HG03575 (cell line): ENCODE results near the gene NFYB.
"Not testable (repeated sequence)": the region's sequence is repeated elsewhere in the genome, so short reads cannot be mapped to it uniquely, and the experiment has no call there.

ENCODE experiments used
- ATAC-seq: cut with Tn5 transposase; IDR thresholded peaks from one replicate; pipeline ENCODE4 v1.9.1; 2021; ENCODE audit not compliant: unreplicated experiment, insufficient number of reproducible peaks, low FRiP score; ENCODE audit errors: extremely low read depth

Gene NFYB

DNA sequence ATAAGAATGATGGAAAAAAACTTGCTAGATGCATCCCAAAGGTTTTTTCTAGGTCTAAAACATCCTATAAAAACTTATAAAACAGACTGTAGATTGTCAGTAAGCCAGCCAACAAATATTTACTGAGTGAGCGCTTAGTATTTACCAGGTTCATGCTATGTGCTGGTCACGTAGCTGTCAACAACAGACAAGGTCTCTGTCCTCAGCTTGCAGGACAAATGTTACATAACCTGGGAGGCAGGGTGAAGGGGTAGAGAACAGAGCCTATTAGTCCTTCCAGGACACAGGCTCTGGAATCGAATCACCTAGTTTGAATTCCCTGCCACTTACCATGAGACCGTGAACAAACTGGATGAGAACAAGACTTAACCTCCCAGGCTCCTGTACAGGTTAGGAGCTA lies 6.4 kb downstream of the NFYB start:
- no peak for ATAC-seq

DNA sequence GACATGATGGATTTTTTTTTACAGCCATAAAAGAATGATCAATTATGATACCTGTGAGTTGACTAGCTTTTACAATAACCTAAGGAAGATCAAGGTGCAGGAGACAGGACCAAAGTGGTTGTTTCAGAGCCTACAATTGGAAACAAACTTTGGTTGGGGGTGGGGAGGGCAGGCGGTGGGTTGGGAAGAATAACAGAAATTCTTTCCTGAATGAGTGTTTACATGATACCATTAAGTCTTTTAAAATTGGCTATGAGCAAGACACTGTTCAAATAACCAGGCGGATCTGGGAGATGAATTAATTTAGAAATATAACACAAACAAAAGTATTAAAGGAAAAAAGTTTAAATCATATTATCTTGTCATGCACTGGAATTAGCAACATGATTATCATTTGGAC lies 7.2 kb downstream of the NFYB start:
- ATAC-seq: no peak

DNA sequence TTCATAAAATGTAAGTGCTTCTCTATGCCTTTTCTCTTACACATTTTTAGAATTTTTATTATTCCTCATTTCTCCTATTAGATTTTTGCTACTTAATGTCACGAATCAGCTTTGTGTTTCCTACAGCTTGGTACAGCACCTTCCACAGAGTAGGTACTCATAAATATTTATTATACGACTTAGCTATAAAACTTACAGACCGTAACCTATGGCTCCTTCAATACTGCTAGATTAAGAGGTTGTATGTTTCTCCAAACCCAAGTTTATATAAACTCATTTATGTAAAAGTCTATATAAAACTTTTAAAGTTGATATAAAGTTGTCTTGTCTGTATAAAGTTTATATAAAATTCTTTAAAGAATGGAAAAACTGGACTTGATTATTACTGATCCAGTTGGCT lies 11.5 kb downstream of the NFYB start:
- no peak for ATAC-seq

DNA sequence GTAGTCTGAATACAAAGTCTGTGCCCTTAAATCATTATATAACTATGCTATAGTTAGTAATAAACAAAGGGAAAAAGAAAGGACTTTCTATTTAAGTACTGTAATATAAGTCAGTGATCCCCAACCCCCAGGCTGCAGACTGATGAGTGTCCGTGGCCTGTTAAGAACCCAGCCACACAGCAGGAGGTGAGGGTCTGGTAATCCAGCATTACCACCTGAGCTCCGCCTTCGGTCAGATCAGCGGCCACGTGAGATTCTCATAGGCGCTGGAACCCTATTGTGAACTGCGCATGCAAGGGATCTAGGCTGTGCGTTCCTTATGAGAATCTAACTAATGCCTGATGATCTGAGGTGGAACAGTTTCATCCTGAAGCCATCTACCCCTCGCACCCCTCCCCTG lies 15.7 kb downstream of the NFYB start:
- ATAC-seq: no peak

DNA sequence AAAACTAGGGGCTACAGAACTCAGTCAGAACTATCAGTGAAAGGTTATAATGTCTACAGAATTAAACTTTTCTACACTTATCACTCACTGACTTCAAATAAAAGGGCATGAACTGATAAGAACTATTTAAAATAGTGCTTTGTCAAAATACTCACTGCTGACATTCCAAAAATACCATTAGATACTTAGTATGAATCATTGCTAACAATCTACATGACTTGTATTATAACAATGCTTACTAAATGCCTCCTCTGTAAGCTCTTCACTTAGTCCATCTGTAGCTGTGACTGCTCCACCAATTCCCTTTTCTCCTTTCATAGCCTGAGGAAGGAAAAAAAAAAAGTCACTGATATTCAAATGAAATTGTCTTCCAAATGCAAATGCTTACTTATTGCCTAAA lies 17.0 kb downstream of the NFYB start:
- ATAC-seq: no peak

DNA sequence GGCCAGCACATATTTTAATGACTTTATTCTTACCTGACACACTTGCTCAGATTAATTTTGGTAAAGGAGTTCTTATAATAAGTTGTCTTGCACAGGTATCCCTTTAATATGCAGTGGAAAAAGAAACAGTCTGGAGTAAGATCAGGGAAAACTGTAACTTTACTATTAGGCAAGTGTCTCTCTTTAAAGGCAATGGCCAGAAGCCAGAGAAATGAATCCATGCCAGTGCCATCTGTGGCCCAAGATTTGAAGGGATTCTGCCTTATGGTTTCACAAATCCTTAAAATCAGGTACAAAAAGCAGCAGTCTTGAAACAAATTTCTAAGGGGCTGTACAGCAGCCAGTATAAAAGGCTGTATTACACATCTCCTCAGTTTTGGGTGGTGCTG lies 22.4 kb downstream of the NFYB start:
- ATAC-seq: no peak

DNA sequence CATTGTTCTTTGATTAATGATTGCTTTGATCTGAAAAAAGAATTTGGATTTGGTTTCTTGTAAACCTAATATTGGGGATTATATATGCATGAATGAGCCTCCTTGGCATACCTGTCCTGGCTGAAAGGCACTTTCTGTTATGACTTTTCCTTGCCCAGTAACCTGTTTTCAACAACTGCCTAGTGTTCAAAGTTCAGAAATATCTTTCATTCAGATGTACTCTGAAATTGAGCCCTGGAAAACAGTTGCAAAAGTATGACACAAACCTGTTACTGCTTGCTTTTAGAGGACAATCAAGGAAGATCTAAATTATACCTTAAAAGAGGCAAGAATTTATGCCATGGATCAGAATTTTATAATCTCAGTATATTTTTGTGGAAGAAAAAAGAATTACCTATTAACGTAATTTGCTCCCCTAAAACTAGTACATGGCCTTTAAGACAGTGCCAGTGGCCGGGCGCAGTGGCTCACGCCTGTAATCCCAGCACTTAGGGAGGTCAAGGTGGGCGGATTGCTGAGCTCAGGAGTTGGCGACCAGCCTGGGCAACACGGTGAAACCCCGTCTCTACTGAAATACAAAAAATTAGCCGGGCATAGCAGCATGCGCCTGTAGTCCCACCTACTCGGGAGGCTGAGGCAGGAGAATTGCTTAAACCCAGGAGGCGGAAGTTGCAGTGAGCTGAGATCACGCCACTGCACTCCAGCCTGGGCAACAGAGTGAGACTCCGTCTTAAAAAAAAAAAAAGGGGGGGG lies 23.0 kb downstream of the NFYB start:
- not testable (repeated sequence) for ATAC-seq

DNA sequence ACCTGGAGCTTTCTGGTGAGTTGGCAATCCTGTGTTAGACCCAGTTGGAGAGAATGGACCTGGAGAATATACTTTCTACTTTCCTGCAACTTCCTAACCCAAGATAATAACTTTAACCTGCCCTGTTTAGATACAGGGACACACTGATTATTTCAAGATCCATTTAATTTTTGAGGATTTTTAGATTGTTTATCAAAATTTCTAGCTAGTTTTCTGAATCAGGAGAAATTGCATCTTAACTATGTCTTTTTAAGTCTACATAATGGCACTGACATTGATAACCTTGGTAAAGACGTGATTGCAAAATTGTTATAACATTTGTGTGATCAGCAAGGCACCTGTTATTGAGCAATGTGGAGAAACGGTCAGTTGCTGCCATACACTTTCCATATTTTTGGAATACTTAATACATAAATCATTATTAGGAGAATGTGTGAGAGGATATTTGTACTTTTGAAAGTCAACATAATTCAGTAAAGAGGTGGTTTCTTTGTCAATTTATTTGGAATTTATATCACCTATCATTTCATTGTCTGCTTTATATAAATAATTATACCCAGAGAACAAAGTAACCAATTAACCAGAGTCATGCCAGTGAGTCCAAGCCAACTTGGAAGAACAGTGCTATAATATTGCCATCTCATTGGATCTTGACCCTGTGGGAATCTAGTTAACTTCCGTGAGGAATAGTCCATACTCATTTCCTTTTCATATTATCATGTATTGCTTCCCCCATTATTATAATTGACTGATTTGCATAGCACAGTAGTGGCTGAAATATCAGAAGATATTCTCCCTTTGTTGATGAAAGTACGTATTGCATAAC lies 28.4 kb downstream of the NFYB start:
- ATAC-seq: no peak

DNA sequence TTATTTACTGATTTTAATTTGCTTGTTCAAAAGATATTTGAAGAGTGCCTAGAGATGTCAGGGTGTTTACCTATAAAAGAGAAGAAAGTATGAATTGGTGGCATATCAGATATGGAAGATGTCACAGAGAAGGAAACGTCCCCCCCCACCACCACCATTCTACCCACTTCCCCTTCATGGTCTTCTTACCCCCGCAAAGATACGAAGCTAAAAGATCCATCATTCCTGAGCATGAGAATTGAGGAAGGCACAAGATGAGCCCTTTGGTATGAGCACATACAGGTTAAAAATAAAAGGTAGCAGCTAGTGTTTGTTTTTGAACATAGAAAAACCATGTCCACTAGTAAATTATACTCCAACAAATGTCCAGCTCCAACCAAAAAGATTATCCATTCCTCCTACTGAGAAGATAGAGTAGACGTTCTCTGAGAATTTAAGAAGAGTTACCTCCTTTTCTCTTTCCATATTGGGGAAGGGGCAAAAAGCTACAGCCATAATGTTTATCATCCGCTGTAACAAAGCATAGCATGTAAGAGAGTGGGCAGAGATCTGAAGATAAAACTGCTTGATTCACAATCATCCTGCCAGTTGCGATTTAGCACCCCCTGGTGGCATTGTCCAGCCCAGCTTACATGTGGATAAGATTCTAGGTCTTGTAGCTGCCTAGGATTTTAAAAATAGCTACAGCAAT lies 29.1 kb downstream of the NFYB start:
- ATAC-seq: no peak

DNA sequence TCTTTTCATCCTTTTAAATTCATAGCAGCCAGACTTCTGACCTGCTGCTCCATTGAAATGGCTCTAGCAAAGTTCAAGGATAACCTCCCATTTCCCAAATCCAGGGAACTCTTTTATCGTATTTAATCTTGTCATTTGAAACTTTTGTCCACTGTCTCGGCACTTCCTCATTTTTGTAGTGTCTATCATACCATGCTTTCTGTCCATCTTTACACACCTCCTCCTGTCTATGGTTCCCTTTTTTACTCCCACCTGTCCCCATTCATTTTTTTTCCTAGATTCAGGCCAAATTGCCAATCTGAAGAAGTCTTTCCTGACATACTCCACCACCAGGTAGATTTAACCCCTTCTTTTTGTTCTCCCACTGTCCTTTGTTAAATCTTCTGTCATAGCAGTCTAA lies 31.0 kb downstream of the NFYB start:
- no peak for ATAC-seq

DNA sequence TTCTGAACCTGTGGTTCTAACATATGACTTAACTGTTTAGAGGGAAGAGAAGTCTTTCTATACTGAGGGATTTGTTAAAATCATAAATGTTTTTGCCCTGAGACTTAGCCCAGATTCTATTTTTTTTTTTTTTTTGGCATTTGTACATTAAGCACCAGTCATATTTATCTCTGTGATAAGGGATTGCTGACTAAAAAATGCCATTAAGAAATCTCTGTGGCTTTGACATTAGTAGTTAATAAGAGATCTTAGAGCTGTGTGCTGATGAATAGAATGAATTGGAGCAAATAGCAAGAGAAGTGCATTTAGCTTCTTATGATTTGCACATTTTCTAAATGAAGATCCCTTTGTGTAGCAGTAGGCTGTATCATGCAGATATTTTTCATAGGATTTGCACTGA lies 32.5 kb downstream of the NFYB start:
- no peak for ATAC-seq

DNA sequence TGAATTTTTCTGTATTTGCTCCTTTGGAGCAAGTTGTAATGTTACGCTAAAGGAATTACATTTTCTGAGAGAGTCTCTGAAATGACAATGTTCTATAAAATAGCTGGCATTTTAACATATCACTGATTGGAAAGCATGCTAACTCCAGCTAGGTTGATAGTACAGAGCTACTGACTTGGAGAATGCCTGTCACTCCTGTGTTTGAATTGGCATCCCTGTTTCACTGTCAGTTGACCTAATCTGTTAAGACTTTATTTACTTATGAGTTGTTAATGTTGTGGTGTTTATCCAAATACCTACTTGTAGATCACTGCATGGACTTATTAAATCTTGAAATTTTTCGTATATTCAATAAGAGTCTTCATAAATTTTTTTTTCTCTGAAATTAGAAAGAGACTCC lies 40.1 kb downstream of the NFYB start:
- no peak for ATAC-seq

DNA sequence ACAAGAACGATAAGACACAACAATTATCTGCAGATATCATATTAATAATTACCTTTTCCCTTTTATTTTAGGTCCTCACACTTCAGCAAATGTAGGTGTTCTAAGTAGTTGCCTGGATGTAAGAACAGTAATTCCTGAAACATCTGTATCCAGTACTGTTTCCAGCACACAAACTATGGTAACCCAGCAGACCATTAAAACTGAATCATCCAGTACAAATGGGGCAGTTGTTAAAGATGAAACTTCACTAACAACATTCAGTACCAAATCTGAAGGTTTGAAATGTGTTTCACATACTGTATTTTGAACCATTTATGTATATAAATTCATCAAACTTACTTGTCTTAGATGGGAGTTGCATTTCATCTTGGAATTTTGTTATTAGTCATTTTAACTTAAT lies 42.7 kb downstream of the NFYB start:
- no peak for ATAC-seq

DNA sequence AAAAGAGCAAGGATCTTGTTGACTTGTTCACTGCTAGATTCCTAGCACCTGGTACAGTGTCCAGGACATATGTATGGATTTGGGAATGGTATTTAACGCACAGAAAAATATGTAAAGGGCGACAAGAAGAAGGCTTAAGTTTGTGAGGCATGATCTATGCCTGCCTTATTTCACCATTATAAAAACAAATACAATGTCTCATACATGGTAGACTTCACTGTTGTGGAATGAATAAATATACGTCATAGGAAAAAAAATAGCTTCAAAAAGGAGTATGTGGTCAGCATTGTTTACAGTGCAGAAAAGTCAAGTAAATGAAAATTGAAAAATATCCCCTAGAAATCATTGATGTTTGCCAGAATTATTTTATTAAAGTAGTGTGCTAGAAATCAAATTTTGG lies 43.7 kb downstream of the NFYB start:
- ATAC-seq: no peak

DNA sequence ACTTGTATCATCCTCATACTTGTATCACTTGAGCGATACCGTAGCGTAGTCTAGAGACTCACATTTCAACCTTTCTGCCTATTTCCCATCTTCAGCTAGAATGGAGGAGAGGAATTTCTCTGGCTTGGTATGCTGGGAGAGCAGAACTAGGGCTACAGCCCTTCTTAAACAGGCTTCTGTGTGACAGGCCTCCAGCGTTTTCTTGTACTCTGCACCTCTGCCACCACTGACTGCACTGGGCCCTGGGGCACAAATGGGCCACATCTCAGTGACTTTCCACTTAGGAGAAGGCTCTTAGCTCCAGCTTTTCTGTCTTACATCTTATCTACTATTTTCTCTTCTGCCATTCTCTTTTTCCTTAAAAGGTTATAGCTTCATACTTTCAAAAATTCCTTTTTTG lies 46.9 kb downstream of the NFYB start:
- no peak for ATAC-seq

DNA sequence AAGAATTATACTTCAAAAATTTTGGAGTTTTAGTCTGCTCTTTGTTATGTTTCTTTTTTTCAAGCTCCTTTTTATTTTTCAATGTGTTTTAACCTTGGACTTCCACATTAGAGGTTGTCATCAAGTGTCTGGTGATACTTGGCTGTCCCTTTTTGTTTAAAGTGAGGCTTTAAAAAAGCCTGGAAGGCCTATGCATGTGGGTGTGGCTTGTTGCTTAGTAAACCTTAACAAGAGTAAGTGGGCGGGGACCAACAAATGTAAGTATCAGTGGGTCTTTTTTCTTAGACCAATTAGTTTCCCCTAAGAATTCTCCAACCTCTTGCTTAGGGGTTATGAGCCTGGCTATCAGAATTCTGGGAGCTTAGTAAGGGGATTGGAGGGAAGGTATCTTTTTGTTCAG lies 47.3 kb downstream of the NFYB start:
- no peak for ATAC-seq

DNA sequence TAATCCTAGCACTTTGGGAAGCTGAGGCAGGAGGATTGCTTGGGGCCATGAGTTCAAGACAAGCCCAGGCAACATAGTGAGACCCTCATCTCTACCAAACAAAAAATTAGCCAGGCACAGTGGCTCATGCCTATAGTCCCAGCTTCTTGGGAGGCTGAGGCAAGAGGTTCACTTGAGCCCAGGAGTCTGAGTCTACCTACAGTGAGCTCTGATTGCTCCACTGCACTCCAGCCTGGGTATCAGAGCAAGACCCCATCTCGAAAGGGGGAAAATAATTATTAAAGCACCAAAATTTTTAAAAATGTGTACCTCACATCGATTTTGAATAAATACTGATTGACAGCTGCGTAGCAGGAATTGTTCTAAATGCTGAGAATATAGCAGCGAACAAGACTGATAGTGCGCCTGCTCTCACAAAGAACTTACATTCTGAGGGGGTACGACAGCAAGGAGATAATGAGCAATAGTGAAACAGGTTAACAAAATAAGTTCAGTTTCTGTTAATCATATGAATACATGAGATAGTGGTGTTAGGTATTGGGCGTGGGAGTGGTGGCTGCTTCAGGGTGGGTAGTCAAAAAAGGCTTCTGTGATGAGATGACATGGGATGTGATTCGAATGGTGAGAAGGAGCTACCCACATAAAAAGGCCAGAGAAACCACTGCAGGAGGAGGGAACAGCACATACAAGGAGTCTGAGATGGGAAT lies 54.1 kb downstream of the NFYB start:
- peak; percentile 79 for ATAC-seq

DNA sequence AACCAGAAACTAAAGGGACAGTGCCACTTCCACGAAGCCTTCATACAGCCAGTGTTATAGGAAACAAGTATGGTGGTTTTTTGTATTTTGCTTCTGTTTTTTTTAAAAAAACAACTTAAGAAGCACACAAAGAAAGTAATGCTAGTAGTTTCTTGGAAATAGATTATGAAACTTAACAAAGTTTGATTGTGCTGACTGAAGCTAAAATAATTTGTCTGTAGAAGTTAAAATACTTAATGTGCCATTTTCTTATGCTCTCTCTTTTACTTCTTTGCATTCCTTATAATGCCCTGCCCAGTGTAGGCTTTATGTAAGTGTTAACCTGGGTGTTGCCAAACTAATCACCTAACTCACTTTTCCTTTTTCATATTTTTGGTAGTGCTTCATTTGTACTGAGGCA lies 57.2 kb downstream of the NFYB start:
- no peak for ATAC-seq

DNA sequence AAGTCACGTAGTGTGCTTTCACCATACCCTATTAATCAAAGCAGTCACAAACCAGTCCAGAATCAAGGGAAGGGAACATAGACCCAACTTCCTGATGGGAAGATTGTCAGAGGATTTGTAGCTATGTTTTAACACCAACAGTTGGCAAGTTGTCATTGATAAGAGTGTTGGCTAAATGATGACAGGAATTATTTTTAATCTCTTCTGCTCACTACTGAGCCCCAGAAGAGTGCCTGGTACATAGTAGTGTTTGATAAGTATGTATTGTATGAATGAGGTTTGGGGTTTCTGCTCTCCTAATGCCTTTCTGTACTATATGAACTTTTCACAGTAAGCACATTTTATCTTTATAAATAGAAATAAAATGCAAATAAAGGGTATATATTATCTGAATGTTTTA lies 59.0 kb downstream of the NFYB start:
- ATAC-seq: no peak
